Right atrium auricular region (tissue), 2 donors: Measurements from ENCODE around the gene CFAP221. TPM values are rescaled to one million over a fixed set of nuclear protein-coding genes. Genes with fewer than 3 reads are reported as not detected.
A peak's percentile ranks its signal among the peaks of the same experiment; 100 is the strongest.

ENCODE experiments used
- DNase-seq: peaks from one replicate; pipeline ENCODE4 v3.0.0-alpha.2; 2019; ENCODE audit warnings: low spot score
- H3K27ac ChIP-seq, 2 donors: fragments of 200-600 bp; sonication (generic); 1 replicate in 1 of 2; 2 replicates in 1 of 2; pipeline ENCODE4 v1.5.1; 2016 to 2019
- H3K27me3 ChIP-seq, 2 donors: fragments of 200-600 bp; sonication (generic); one replicate each; pipeline versions ENCODE4 v1.5.1 to v1.6.0; 2017 to 2019
- H3K36me3 ChIP-seq: fragments of 200-600 bp; sonication (generic); one replicate; pipeline ENCODE4 v1.5.1; 2016
- H3K4me1 ChIP-seq, 2 donors: fragments of 200-600 bp; sonication (generic); one replicate each; pipeline versions ENCODE4 v1.5.1 to v1.6.0; 2017 to 2019
- H3K4me3 ChIP-seq, 2 donors: fragments of 200-600 bp; sonication (generic); 1 replicate in 1 of 2; 2 replicates in 1 of 2; pipeline ENCODE4 v1.5.1; 2017 to 2019; ENCODE audit warnings: mild to moderate bottlenecking in 1 of 2, moderate library complexity in 1 of 2
- H3K9me3 ChIP-seq, 2 donors: fragments of 200-600 bp; sonication (generic); one replicate each; pipeline ENCODE4 v1.5.1; 2019
- CTCF ChIP-seq, 2 donors: fragments of 200-600 bp; sonication (generic); IDR thresholded peaks; one replicate each; pipeline ENCODE4 v1.5.1; 2019; ENCODE audit warnings: antibody characterized with exemption in 2 of 2
- total RNA-seq, 2 donors: library from RNA; depleted of rRNA; stranded (reverse); fragments of >200 nt; gene quantifications; one replicate each; pipeline ENCODE4 v1.1.0, GENCODE V29; 2016

CFAP221 gene
- total RNA-seq, 2 donors from 2014 or later, result 0.44 to 1.1 TPM

DNA sequence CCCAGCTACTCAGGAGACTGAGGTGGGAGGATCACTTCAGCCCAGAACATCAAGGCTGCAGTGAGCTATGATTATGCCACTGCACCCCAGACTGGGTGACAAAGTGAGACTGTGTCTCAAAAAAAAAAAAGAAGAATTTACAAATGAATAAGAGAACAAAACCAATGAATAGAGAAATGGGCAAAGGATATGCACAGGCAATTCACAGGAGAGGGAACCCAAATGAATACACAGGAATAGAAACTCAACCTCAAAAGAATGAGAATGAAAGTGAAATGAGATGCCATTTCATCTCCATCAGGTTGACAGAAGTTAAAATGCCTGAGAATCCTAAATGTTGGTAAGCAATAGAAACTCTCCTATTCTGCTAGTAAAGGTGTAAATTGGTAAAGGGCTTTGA, 40.2 kb downstream of the CFAP221 start:
- TF ChIP-seq CTCF (IDR thresholded peaks at IDR 0.05), result no peak
- no peaks in the 10 kb centered on the region for H3K9me3 ChIP-seq
- no peak overlapping the region for H3K27ac ChIP-seq
- no peaks in the 10 kb centered on the region for H3K27me3 ChIP-seq
- no peak overlapping the region for H3K4me3 ChIP-seq
- H3K4me1 ChIP-seq, result no peaks in the 10 kb centered on the region
- no peaks in the 10 kb centered on the region for H3K36me3 ChIP-seq
- no peak for DNase-seq

DNA sequence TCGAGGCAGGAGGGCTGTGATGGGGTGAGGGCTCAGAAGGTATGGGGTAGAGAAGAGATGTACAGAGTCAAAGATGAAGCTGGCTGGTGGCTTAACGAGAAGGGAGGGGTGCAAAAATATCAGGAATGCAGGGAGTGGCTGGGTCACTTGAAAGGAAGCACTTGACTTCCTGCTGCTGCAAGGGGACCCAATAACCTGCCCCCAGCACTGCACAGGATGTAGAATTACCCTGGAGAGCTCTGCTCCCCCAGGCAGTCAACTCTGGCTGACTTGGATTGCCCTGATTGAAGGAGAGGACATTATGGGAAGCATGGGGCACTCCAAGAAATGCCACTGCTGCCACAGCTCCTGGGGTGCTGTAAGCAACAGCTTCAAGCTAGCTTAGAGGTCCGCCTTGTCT, 41.8 kb downstream of the CFAP221 start:
- no peak for TF ChIP-seq CTCF (IDR thresholded peaks at IDR 0.05)
- no peaks in the 10 kb centered on the region for H3K36me3 ChIP-seq
- H3K4me3 ChIP-seq, result no peak overlapping the region
- no peaks in the 10 kb centered on the region for H3K9me3 ChIP-seq
- DNase-seq, result no peak
- no peak overlapping the region for H3K27ac ChIP-seq
- H3K4me1 ChIP-seq, result no peaks in the 10 kb centered on the region
- no peaks in the 10 kb centered on the region for H3K27me3 ChIP-seq

GRCh38 chr2:119590873-119591272, 46.6 kb downstream of the CFAP221 start:
- peaks cover 0 to 1% of the 10 kb centered on the region in 2 donors for H3K4me1 ChIP-seq
- no peaks in the 10 kb centered on the region for H3K9me3 ChIP-seq
- no peaks in the 10 kb centered on the region for H3K36me3 ChIP-seq
- DNase-seq, result no peak
- H3K4me3 ChIP-seq, result no peak overlapping the region
- no peaks in the 10 kb centered on the region for H3K27me3 ChIP-seq
- TF ChIP-seq CTCF (IDR thresholded peaks at IDR 0.05), result no peak
- H3K27ac ChIP-seq, result no peak overlapping the region

DNA sequence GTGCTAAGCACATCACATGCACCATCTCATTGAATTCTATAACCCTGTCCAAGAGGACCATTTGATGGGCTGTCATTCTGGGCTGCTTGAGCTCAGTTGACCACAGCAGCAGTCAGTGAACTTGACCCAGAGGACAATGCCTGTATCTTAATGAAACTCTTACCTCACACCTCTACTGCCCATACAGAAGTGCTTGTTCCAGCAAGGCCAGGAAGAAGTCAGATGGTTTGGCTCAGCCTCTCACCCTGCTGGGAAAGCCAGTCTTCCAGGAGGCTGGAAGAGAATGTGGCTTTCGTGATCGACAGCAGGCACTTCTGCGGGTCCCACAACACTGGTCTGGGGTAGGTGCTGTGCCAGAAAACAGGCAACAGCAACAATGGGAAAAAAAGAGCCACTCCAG, 47.3 kb downstream of the CFAP221 start:
- Histone ChIP-seq H3K27ac (no peak overlapping the region), H3K36me3 (no peaks in the 10 kb centered on the region), H3K9me3 (no peaks in the 10 kb centered on the region), H3K4me3 (no peak overlapping the region), H3K4me1 (peaks cover 0 to 7% of the 10 kb centered on the region in 2 donors), H3K27me3 (no peaks in the 10 kb centered on the region)
- no peak for TF ChIP-seq CTCF (IDR thresholded peaks at IDR 0.05)
- DNase-seq, result no peak

- no peaks in the 10 kb centered on the region for H3K36me3 ChIP-seq
- no peak overlapping the region for H3K27ac ChIP-seq
- no peak overlapping the region for H3K4me3 ChIP-seq
- H3K27me3 ChIP-seq, result no peaks in the 10 kb centered on the region
- H3K4me1 ChIP-seq, result peaks cover 0 to 14% of the 10 kb centered on the region in 2 donors
- peak in 1 of 2 donors; percentile 37 for TF ChIP-seq CTCF (IDR thresholded peaks at IDR 0.05)
- H3K9me3 ChIP-seq, result no peaks in the 10 kb centered on the region
- no peak for DNase-seq
These were observed 48.2 kb downstream of the CFAP221 start for GRCh38 chr2:119592436-119592835.

- Histone ChIP-seq H3K4me3 (no peak overlapping the region), H3K36me3 (no peaks in the 10 kb centered on the region), H3K9me3 (no peaks in the 10 kb centered on the region), H3K4me1 (peaks cover 0 to 30% of the 10 kb centered on the region in 2 donors), H3K27me3 (no peaks in the 10 kb centered on the region), H3K27ac (peak overlapping the region; percentile 46 to 68)
- no peak for TF ChIP-seq CTCF (IDR thresholded peaks at IDR 0.05)
- no peak for DNase-seq
These were observed 52.4 kb downstream of the CFAP221 start for GRCh38 chr2:119596638-119597037.
